Measurements from ENCODE around the gene NOC2L.
A peak's percentile ranks its signal among the peaks of the same experiment; 100 is the strongest.

Gene NOC2L

DNA sequence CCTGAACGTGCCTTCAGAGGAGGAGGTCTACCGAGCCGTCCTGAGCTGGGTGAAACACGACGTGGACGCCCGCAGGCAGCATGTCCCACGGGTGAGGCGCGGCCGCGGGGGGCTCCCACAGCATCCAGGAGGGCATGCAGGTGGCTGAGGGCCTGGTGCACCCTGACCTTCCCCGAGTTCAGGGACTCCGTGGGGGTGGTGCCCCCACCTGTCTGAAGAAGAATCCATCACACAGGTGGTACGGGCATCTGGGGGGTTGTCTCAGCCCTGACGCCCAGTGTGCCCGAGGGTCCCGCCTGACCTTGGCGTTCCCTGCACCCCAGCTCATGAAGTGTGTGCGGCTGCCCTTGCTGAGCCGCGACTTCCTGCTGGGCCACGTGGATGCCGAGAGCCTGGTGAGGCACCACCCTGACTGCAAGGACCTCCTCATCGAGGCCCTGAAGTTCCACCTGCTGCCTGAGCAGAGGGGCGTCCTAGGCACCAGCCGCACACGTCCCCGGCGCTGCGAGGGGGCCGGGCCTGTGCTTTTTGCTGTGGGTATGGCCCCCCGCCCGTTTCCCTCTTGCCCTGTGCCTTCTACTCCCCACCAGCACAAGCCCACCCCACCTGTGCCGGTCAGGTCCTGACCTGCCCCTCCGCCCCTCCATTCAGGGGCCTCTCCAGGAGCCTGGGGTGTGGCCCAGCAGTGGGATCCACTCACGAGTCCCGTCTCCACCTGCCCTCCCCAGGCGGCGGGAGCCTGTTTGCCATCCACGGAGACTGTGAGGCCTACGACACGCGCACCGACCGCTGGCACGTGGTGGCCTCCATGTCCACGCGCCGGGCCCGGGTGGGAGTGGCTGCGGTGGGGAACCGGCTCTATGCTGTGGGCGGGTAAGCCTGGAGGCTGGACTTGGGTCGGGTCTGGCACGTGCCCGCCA lies 3.6 kb upstream of the NOC2L start:
- intact Hi-C loops (cut with DNase I; ENCODE audit: low total_unique reads), result loop anchor here (5.0 kb wide), 1 partner anchor 55 kb away; no protein-coding TSS in a partner anchor
- TF ChIP-seq, protein P1, sequence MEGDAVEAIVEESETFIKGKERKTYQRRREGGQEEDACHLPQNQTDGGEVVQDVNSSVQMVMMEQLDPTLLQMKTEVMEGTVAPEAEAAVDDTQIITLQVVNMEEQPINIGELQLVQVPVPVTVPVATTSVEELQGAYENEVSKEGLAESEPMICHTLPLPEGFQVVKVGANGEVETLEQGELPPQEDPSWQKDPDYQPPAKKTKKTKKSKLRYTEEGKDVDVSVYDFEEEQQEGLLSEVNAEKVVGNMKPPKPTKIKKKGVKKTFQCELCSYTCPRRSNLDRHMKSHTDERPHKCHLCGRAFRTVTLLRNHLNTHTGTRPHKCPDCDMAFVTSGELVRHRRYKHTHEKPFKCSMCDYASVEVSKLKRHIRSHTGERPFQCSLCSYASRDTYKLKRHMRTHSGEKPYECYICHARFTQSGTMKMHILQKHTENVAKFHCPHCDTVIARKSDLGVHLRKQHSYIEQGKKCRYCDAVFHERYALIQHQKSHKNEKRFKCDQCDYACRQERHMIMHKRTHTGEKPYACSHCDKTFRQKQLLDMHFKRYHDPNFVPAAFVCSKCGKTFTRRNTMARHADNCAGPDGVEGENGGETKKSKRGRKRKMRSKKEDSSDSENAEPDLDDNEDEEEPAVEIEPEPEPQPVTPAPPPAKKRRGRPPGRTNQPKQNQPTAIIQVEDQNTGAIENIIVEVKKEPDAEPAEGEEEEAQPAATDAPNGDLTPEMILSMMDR (IDR thresholded peaks at IDR 0.05), result no peak
- H3K9me3 ChIP-seq, result no peaks in the 10 kb centered on the region
- H3K27ac ChIP-seq, result no peak overlapping the region
- H3K4me1 ChIP-seq, result peaks cover 0 to 58% (median 41%) of the 10 kb centered on the region in 4 donors
- H3K27me3 ChIP-seq, result peaks cover 0 to 5% of the 10 kb centered on the region in 2 donors
- no peak for DNase-seq
- H3K4me3 ChIP-seq, result no peak overlapping the region
- H3K36me3 ChIP-seq, result peaks cover 0 to 22% (median 5%) of the 10 kb centered on the region in 3 donors

DNA sequence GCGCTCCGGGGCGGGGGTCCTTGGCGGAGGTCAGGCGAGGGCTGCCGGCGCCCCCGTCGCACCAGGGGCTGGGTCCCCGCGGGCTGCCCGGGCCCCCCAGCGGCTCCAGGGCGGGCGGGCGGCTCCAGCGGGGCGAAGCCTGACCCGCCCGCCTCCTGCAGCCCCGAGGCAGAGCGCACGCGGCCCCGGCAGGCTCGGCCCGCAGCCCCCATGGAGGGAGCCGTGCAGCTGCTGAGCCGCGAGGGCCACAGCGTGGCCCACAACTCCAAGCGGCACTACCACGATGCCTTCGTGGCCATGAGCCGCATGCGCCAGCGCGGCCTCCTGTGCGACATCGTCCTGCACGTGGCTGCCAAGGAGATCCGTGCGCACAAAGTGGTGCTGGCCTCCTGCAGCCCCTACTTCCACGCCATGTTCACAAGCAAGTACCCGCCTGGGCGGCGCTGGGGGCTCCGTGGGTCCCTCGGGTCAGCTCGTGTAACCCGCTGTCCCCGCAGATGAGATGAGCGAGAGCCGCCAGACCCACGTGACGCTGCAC lies 2.1 kb upstream of the NOC2L start:
- intact Hi-C loops (cut with DNase I; ENCODE audit: low total_unique reads), result loop anchor here (5.0 kb wide), 1 partner anchor 54 kb away; no protein-coding TSS in a partner anchor
- Histone ChIP-seq H3K27ac (peak overlapping the region in 1 of 2 donors; percentile 75), H3K4me3 (peak overlapping the region; percentile 98 to 100)

DNA sequence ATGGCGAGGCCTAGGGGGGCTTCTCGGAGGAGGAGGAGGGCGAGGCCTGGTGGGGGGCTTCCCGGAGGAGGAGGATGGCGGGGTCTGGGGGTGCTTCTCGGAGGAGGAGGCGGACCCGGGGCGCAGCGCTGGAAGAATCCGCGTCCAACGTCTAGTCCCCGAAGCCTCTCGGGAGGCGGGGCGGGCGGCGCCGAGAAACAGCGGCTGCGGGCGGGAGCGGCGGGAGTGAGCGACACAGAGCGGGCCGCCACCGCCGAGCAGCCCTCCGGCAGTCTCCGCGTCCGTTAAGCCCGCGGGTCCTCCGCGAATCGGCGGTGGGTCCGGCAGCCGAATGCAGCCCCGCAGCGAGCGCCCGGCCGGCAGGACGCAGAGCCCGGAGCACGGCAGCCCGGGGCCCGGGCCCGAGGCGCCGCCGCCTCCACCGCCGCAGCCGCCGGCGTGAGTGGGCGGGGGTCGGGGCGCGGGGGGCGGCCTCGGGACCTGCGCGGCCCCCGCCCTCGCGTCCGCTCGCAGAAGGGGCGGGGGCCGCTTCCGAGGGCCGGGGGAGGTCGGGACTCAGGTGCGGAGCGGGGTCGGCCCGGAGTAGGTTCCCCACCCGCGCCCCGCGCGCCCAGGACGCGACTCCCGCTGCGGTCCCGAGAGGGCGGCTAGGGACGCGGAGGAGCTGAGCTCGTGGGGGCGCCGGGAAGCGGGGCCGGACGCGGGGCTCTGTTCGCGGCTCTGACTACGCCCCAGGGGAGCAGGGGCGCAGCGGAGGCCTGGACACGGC lies 1.5 kb upstream of the NOC2L start, which contains the start of gene KLHL17:
Gene KLHL17, plus strand, starts transcription at position 222 of the 769 bp plus-strand sequence. Its CDS starts 110 bp downstream, at position 332.
- DNase-seq, result peak; percentile 65 to 83
- Histone ChIP-seq H3K4me1 (peaks cover 0 to 45% (median 31%) of the 10 kb centered on the region in 4 donors), H3K4me3 (peak within 1 kb of the TSS; percentile 98 to 100), H3K27ac (peak within 1 kb of the TSS; percentile 49 to 75), H3K36me3 (peaks cover 7 to 40% (median 21%) of the 10 kb centered on the region in 3 donors), H3K9me3 (no peaks in the 10 kb centered on the region), H3K27me3 (no peaks in the 10 kb centered on the region)
- intact Hi-C loops (cut with DNase I; ENCODE audit: low total_unique reads), result loop anchor here (5.0 kb wide), 1 partner anchor 53 kb away; no protein-coding TSS in a partner anchor
- TF ChIP-seq, protein P1 (IDR thresholded peaks at IDR 0.05), result no peak

More for the DNA sequence above, 2.1 kb upstream of the NOC2L start:
- H3K27me3 ChIP-seq, result no peaks in the 10 kb centered on the region
- TF ChIP-seq, protein P1 (IDR thresholded peaks at IDR 0.05), result no peak
- DNase-seq, result no peak
- peaks cover under 1 to 34% (median 14%) of the 10 kb centered on the region in 3 donors for H3K36me3 ChIP-seq
- peaks cover 0 to 51% (median 35%) of the 10 kb centered on the region in 4 donors for H3K4me1 ChIP-seq
- no peaks in the 10 kb centered on the region for H3K9me3 ChIP-seq

DNA sequence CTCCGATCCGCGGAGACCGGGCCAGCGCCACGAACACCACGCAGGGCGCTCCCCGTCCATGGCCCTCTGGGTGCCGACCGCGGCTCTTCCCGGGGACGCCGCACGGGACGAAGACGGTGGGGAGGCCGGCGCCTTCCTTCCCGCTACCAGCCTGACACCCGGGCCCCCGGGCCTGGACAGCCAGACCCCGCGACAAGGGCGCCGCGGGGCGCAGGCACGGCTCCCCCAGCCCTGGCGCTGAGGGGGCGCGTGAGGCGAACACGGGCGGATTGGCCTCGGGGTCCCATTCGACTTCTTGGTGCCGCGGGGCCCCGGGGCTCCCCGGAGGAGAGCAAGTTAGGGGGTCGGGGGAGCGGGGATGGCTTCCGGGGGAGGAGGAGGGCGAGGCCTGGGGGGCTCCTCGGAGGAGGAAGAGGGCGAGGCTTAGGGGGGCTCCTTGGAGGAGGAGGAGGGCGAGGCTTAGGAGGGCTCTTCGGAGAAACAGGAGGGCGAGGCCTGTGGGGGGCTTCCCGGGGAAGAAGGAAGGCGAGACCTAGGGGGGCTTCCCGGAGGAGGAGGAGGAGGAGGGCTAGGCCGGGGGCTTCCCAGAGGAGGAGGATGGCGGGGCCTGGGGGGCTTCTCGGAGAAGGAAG lies 791 bp upstream of the NOC2L start:
- TF ChIP-seq, protein P1 (IDR thresholded peaks at IDR 0.05), result no peak
- no peak for DNase-seq
- H3K9me3 ChIP-seq, result no peaks in the 10 kb centered on the region
- peaks cover 14 to 47% (median 23%) of the 10 kb centered on the region in 3 donors for H3K36me3 ChIP-seq
- no peaks in the 10 kb centered on the region for H3K27me3 ChIP-seq
- peak overlapping the region; percentile 98 to 100 for H3K4me3 ChIP-seq
- peaks cover 0 to 40% (median 31%) of the 10 kb centered on the region in 4 donors for H3K4me1 ChIP-seq
- H3K27ac ChIP-seq, result peak overlapping the region; percentile 49 to 75
- intact Hi-C loops (cut with DNase I; ENCODE audit: low total_unique reads), result loop anchor here (5.0 kb wide), 1 partner anchor 53 kb away; no protein-coding TSS in a partner anchor
